ENCODE results near the gene GABBR2.

The GABBR2 gene

DNA sequence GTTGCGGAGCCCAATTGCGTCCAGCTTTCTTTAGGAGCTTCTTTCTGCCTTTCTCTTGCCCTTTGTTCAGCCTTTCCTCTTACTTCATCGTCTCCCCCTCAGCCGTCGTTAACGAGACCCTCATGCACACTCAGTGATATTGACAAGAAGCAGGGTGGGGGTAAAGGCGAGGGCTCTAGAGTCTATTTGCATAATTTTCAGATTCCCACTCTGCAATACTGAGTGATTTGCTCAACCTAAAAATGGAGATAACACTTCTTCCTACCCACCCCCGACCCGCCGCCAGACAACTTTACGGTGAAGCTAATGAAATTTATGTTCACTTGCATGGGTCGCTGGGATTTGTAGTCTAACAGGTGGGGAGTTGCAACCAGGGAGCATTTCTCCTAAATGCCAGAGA lies 452.0 kb downstream of the GABBR2 start:
- DNase-seq (ENCODE audit: low spot score): no peak

GRCh38 chr9:98255578-98256296 lies 453.0 kb downstream of the GABBR2 start, which contains the start of gene TBC1D2:
TBC1D2 (minus strand) TSS chr9:98255649; CDS start chr9:98255541, 108 bp downstream.
- peak; percentile 94 for DNase-seq (ENCODE audit: low spot score)

GRCh38 chr9:98255061-98255577 lies 453.6 kb downstream of the GABBR2 start:
- no peak for DNase-seq (ENCODE audit: low spot score)

- no peak for DNase-seq (ENCODE audit: low spot score)
Measured at GRCh38 chr9:98254228-98255060, 454.3 kb downstream of the GABBR2 start.

GRCh38 chr9:98253565-98253964 lies 455.2 kb downstream of the GABBR2 start:
- DNase-seq (ENCODE audit: low spot score): no peak

- no peak for DNase-seq (ENCODE audit: low spot score)
Measured at GRCh38 chr9:98251551-98251950, 457.2 kb downstream of the GABBR2 start.

GRCh38 chr9:98249771-98250170 lies 459.0 kb downstream of the GABBR2 start:
- no peak for DNase-seq (ENCODE audit: low spot score)

DNA sequence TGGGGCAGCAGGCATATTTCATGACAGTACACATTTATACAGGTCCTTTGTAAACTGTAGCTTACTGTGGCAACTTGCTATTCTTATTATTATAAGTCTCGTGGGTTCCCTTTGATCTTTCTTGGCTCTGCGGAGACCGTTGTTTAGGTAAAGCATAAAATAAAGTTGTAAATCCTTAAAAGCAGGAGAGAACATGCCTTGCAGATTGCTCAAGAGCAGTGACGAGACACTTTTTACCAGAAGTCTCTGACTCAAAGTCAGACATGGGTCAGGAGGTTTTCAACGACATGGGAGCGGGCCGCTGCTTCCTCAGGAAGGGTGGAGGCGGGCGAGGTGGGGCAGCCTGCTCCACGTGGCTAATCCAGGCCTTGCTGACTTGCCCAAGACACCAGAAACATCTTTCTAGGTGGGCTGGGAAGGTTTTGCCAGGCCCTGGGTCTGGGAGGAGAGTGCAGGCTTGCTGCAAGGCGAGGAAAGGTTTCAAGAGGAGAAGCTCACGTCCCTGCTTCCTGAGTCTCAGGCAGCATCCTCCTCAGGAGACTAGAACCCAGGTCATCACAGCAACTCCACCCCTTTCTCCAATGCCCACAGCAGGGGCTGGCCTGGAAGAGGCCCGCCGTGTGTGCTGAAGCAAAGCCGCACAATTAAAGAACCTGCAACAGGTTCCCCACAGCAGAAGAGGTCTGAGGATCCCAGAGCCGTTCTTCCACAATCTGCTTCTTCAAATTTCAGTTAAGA lies 459.8 kb downstream of the GABBR2 start:
- DNase-seq (ENCODE audit: low spot score): peak; percentile 16

GRCh38 chr9:98247831-98248657 lies 460.7 kb downstream of the GABBR2 start:
- no peak for DNase-seq (ENCODE audit: low spot score)

- no peak for DNase-seq (ENCODE audit: low spot score)
Measured at GRCh38 chr9:98242426-98242825, 466.3 kb downstream of the GABBR2 start.

GRCh38 chr9:98241357-98242300 lies 467.1 kb downstream of the GABBR2 start:
- DNase-seq (ENCODE audit: low spot score): no peak

- no peak for DNase-seq (ENCODE audit: low spot score)
Measured at GRCh38 chr9:98240475-98240874, 468.3 kb downstream of the GABBR2 start.

All from Ammon's horn (tissue), 1 donor.